T-cell (primary cell): ENCODE measurements around the gene POLRMT. TPM values are rescaled to one million over a fixed set of nuclear protein-coding genes. Genes with fewer than 3 reads are reported as not detected.

Experiments
- ATAC-seq, 4 experiments: fragments of 200-7000 bp in 3 of 4; fragments of 150-1000 bp in 1 of 4; cut with Tn5 transposase; replicated peaks in 1 of 4; 1 replicate in 3 of 4; 2 replicates in 1 of 4; pipeline ENCODE4 v1.10.0; 2021; ENCODE audit warnings: moderate library complexity in 3 of 4, mild to moderate bottlenecking in 2 of 4, moderate number of reproducible peaks in 1 of 4
- CTCF ChIA-PET, 2 donors: fragments of 300-600 bp; sonication (Branson Sonifier 250); formaldehyde crosslinking; loops; one replicate each; lab custom pipeline; 2022; ENCODE audit warnings: antibody characterized with exemption in 2 of 2; lab: Charles Lee
- POLR2A ChIA-PET, 2 donors: fragments of 300-600 bp; sonication (Branson Sonifier 250); formaldehyde crosslinking; loops; one replicate each; lab custom pipeline; 2022; ENCODE audit warnings: antibody characterized with exemption in 2 of 2; lab: Charles Lee
- DNase-seq, 35 experiments: peaks; one replicate each; pipeline versions ENCODE4 v3.0.0 to v3.0.0-alpha.2; 2013 to 2023
- H3K27ac ChIP-seq: one replicate; pipeline ENCODE4 v1.5.1; 2013; ENCODE audit warnings: low read length
- H3K27me3 ChIP-seq, 2 experiments: replicated peaks in 1 of 2; 1 replicate in 1 of 2; 2 replicates in 1 of 2; pipeline versions ENCODE4 v1.6.1 to v1.7.0; 2013; ENCODE audit warnings: low read length in 1 of 2, mixed read lengths in 1 of 2; ENCODE audit not compliant: control insufficient read depth in 2 of 2, insufficient read depth in 2 of 2; ENCODE audit errors: extremely low read depth in 1 of 2
- H3K36me3 ChIP-seq, 2 donors: 1 replicate in 1 of 2; 2 replicates in 1 of 2; pipeline versions ENCODE4 v1.6.1 to v1.7.0; 2013; ENCODE audit warnings: low read length in 1 of 2; ENCODE audit not compliant: control insufficient read depth in 2 of 2, insufficient read depth in 1 of 2; ENCODE audit errors: extremely low read depth in 1 of 2
- H3K4me1 ChIP-seq, 2 experiments: 1 replicate in 1 of 2; 2 replicates in 1 of 2; pipeline versions ENCODE4 v1.6.1 to v1.7.0; 2013; ENCODE audit warnings: low read length in 2 of 2, mixed read lengths in 1 of 2; ENCODE audit not compliant: insufficient read depth in 2 of 2, control insufficient read depth in 1 of 2; ENCODE audit errors: extremely low read depth in 1 of 2
- H3K4me3 ChIP-seq, 2 donors: 1 replicate in 1 of 2; 2 replicates in 1 of 2; pipeline versions ENCODE4 v1.5.1 to v1.7.0; 2013; ENCODE audit warnings: mild to moderate bottlenecking in 2 of 2, low read length in 1 of 2, moderate library complexity in 1 of 2; ENCODE audit not compliant: control insufficient read depth in 1 of 2; ENCODE audit errors: extremely low read depth in 1 of 2
- H3K9me3 ChIP-seq: 2 replicates; pipeline ENCODE4 v1.7.0; 2013
- H3K27ac Mint-ChIP-seq, 2 donors: one replicate each; pipeline ENCODE4 v1.8.0; 2020 to 2021; ENCODE audit warnings: mild to moderate bottlenecking in 2 of 2, mixed read lengths in 2 of 2
- H3K27me3 Mint-ChIP-seq, 2 donors: one replicate each; pipeline ENCODE4 v1.8.0; 2021 to 2022; ENCODE audit warnings: mixed read lengths in 2 of 2
- H3K36me3 Mint-ChIP-seq: one replicate; pipeline ENCODE4 v1.8.0; 2021; ENCODE audit warnings: mixed read lengths
- H3K4me1 Mint-ChIP-seq, 3 donors: one replicate each; pipeline ENCODE4 v1.8.0; 2020 to 2022; ENCODE audit warnings: mixed read lengths in 3 of 3, mild to moderate bottlenecking in 1 of 3
- H3K4me3 Mint-ChIP-seq, 3 donors: one replicate each; pipeline ENCODE4 v1.8.0; 2020 to 2022; ENCODE audit warnings: mild to moderate bottlenecking in 3 of 3, mixed read lengths in 3 of 3, moderate library complexity in 3 of 3
- H3K9me3 Mint-ChIP-seq, 3 donors: one replicate each; pipeline ENCODE4 v1.8.0; 2020 to 2022; ENCODE audit warnings: mixed read lengths in 3 of 3
- WGBS: methylation state at CpG from one replicate; pipeline ENCODE4 v1.1.5; 2013; ENCODE audit warnings: missing lambda C conversion rate; ENCODE audit not compliant: insufficient coverage; 5-methylcytosine and 5-hydroxymethylcytosine counted together
- total RNA-seq, 35 experiments: library from RNA in 6 of 35; stranded (reverse) in 6 of 35; fragments of 120-200 nt in 1 of 35; gene quantifications; one replicate each; pipeline versions ENCODE4 v1.2.1 to v1.2.4 and lab custom pipeline; 2013 to 2026

The POLRMT gene
- total RNA-seq, 5 donors from 2014 or later (not counting 1 experiment from before 2014, with no cell fraction given) = 61.3 to 118 (median 103) TPM

DNA sequence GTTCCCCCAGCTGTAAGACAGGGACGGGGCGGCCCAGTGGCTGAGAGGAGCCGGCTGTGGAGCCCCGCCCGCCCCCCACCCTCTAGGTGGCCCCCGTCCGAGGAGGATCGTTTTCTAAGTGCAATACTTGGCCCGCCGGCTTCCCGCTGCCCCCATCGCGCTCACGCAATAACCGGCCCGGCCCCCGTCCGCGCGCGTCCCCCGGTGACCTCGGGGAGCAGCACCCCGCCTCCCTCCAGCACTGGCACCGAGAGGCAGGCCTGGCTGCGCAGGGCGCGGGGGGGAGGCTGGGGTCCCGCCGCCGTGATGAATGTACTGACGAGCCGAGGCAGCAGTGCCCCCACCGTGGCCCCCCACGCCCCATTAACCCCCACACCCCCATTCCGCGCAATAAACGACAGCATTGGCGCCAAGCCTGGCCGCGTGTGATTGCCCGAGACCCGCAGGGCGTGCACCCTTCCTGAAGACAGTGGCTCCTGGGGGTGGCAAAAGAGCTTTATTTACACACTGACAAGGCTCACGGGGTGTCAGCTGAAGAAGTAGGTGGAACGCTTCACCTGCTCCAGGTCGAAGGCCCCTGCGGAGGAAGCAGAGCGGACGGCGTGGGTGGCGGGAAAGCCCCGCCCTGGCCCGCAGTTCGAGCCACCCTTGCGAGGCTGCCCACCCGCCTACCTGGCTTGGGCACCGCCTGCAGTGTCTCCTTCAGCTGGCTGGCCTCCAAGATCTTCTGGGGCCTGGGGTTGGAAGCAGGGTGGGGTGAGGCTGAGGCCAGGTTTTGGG lies 16.4 kb downstream of the POLRMT start:
- H3K4me3 ChIP-seq = no peak overlapping the region
- Mint-ChIP-seq H3K4me1 (peaks cover 6 to 9% (median 9%) of the 10 kb centered on the region in 3 donors), H3K36me3 (peaks cover 14% of the 10 kb centered on the region), H3K27me3 (no peaks in the 10 kb centered on the region), H3K4me3 (no peak overlapping the region), H3K27ac (no peak overlapping the region), H3K9me3 (no peaks in the 10 kb centered on the region)
- peaks cover 5 to 32% of the 10 kb centered on the region in 2 donors for H3K36me3 ChIP-seq
- POLR2A ChIA-PET = no interaction called here
- no peak for DNase-seq
- peaks cover 0 to 2% of the 10 kb centered on the region in 2 experiments for H3K27me3 ChIP-seq
- no peak for ATAC-seq
- CTCF ChIA-PET = interaction anchor here in 1 of 2 donors (0.6 kb wide), 1 partner anchor 27 kb away, joined by 6 read pairs; the partner anchor contains the start of gene HCN2
- peaks cover 0 to 12% of the 10 kb centered on the region in 2 experiments for H3K4me1 ChIP-seq
- H3K9me3 ChIP-seq = no peaks in the 10 kb centered on the region
- H3K27ac ChIP-seq = no peak overlapping the region
- 93% methylated on average over 24 of the region's 58 CpGs for WGBS

DNA sequence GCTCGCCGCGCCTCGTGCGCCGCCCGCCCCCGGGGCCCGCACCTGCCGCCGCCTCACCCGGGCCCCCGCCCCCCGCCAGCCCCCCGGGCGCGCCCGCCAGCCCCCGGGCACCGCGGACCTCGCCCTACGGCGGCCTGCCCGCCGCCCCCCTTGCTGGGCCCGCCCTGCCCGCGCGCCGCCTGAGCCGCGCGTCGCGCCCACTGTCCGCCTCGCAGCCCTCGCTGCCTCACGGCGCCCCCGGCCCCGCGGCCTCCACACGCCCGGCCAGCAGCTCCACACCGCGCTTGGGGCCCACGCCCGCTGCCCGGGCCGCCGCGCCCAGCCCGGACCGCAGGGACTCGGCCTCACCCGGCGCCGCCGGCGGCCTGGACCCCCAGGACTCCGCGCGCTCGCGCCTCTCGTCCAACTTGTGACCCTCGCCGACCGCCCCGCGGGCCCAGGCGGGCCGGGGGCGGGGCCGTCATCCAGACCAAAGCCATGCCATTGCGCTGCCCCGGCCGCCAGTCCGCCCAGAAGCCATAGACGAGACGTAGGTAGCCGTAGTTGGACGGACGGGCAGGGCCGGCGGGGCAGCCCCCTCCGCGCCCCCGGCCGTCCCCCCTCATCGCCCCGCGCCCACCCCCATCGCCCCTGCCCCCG lies 17.2 kb downstream of the POLRMT start:
- no peak for DNase-seq

DNA sequence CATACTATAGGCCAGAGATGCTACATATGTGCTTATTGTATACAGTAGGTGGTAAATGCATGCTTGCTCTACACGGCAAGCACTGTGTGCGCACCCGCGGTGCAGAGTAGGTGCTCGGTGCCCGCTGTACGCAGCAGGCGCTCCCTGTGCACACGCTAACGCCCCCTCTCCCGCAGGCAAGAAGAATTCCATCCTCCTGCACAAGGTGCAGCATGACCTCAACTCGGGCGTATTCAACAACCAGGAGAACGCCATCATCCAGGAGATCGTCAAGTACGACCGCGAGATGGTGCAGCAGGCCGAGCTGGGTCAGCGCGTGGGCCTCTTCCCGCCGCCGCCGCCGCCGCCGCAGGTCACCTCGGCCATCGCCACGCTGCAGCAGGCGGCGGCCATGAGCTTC lies 17.7 kb downstream of the POLRMT start:
- Mint-ChIP-seq H3K4me1 (peaks cover 13 to 20% (median 17%) of the 10 kb centered on the region in 3 donors), H3K4me3 (peak overlapping the region in 2 of 3 donors; percentile 19 to 68), H3K36me3 (peaks cover 14% of the 10 kb centered on the region), H3K27ac (no peak overlapping the region), H3K9me3 (no peaks in the 10 kb centered on the region), H3K27me3 (no peaks in the 10 kb centered on the region)
- POLR2A ChIA-PET = no interaction called here
- no peak overlapping the region for H3K27ac ChIP-seq
- 45% methylated on average over 29 of the region's 33 CpGs for WGBS
- H3K4me1 ChIP-seq = peaks cover 0 to 25% of the 10 kb centered on the region in 2 experiments
- no peak overlapping the region for H3K4me3 ChIP-seq
- H3K27me3 ChIP-seq = peaks cover 0 to 2% of the 10 kb centered on the region in 2 experiments
- CTCF ChIA-PET = no interaction called here
- no peaks in the 10 kb centered on the region for H3K9me3 ChIP-seq
- H3K36me3 ChIP-seq = peaks cover 2 to 27% of the 10 kb centered on the region in 2 donors
- DNase-seq = peak in 1 of 35 experiments; percentile 23
- no peak for ATAC-seq

More for the DNA sequence above, 17.2 kb downstream of the POLRMT start:
- Mint-ChIP-seq H3K4me1 (peaks cover 9 to 14% (median 13%) of the 10 kb centered on the region in 3 donors), H3K36me3 (peaks cover 14% of the 10 kb centered on the region), H3K9me3 (no peaks in the 10 kb centered on the region), H3K4me3 (no peak overlapping the region), H3K27ac (no peak overlapping the region), H3K27me3 (no peaks in the 10 kb centered on the region)
- Histone ChIP-seq H3K4me1 (peaks cover 0 to 19% of the 10 kb centered on the region in 2 experiments), H3K9me3 (no peaks in the 10 kb centered on the region), H3K27me3 (peaks cover 0 to 2% of the 10 kb centered on the region in 2 experiments), H3K36me3 (peaks cover 2 to 27% of the 10 kb centered on the region in 2 donors), H3K27ac (no peak overlapping the region), H3K4me3 (no peak overlapping the region)
- ChIA-PET POLR2A (no interaction called here), CTCF (no interaction called here)
- WGBS = 53% methylated on average over 70 of the region's 97 CpGs
- ATAC-seq = no peak

DNA sequence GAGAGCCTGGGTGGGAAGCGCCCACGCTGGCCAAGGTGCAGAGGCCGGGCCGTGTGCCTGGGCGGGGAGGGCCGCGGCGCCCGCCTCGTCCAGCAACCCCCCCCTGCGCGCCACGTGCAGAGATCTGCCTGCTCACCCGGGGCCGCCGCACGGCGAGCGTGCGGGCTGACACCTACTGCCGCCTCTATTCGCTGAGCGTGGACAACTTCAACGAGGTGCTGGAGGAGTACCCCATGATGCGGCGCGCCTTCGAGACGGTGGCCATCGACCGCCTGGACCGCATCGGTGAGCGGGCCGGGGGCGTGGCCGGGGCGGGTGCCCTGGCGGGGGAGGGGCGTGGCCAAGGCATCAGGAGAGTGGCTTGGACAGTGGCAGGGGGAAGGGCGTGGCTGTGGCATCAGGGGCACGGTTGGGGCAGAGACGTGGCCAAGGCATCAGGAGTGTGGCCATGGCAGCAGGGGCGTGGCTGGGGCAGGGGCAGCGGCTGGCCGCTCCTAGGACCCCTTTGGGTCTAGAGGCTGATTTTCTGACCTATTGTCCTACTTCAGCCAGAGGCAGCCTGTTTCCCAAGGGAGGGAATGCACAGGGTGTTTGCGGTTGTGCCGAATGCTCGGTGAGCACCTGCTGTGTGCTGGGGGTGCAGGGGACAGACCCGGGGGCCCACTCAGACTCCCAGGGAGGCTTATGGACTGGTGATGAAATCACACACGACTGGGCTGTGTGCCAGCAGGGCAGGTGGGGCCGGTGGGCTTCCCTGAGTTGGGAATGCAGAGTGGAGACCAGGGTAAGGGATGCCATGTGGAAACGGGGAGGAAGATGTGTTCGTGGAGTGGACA lies 19.4 kb downstream of the POLRMT start:
- DNase-seq (no peak), ATAC-seq (no peak)
- Mint-ChIP-seq H3K9me3 (no peaks in the 10 kb centered on the region), H3K36me3 (peaks cover 12% of the 10 kb centered on the region), H3K4me3 (no peak overlapping the region), H3K4me1 (peaks cover 19 to 25% (median 25%) of the 10 kb centered on the region in 3 donors), H3K27ac (no peak overlapping the region), H3K27me3 (no peaks in the 10 kb centered on the region)
- peaks cover 3 to 41% of the 10 kb centered on the region in 2 experiments for H3K4me1 ChIP-seq
- 86% methylated on average over 50 of the region's 54 CpGs for WGBS
- H3K9me3 ChIP-seq = no peaks in the 10 kb centered on the region
- POLR2A ChIA-PET = no interaction called here
- H3K27ac ChIP-seq = no peak overlapping the region
- H3K27me3 ChIP-seq = peaks cover 0 to 2% of the 10 kb centered on the region in 2 experiments
- peaks cover 2 to 13% of the 10 kb centered on the region in 2 donors for H3K36me3 ChIP-seq
- CTCF ChIA-PET = no interaction called here
- H3K4me3 ChIP-seq = no peak overlapping the region

DNA sequence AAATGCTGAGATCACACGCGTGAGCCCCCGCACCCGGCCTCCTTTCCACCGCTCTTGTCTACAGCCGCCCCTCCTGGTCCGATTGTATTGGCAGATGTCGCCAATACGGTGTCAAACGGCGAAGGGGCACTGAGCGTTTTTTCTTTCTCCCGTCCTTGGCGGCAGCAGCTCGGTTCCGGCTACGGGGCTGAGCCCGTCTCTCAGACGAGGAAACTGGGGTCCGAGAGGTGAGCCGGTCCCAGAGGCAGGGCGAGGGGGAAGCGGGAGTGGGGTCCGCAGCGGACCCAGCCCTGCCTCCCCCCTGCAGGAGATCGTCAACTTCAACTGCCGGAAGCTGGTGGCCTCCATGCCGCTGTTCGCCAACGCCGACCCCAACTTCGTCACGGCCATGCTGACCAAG lies 20.4 kb downstream of the POLRMT start:
- H3K27ac ChIP-seq = no peak overlapping the region
- CTCF ChIA-PET = no interaction called here
- H3K36me3 ChIP-seq = peaks cover 0 to 5% of the 10 kb centered on the region in 2 donors
- DNase-seq (no peak), ATAC-seq (no peak)
- Mint-ChIP-seq H3K4me1 (peaks cover 20 to 25% (median 25%) of the 10 kb centered on the region in 3 donors), H3K27me3 (no peaks in the 10 kb centered on the region), H3K9me3 (no peaks in the 10 kb centered on the region), H3K27ac (no peak overlapping the region), H3K36me3 (peaks cover 8% of the 10 kb centered on the region), H3K4me3 (no peak overlapping the region)
- H3K4me1 ChIP-seq = peaks cover 3 to 48% of the 10 kb centered on the region in 2 experiments
- peaks cover 0 to 2% of the 10 kb centered on the region in 2 experiments for H3K27me3 ChIP-seq
- no peaks in the 10 kb centered on the region for H3K9me3 ChIP-seq
- WGBS = 91% methylated on average over 33 of the region's 33 CpGs
- POLR2A ChIA-PET = interaction anchor here in 1 of 2 donors (0.6 kb wide), 1 partner anchor 10 kb away, joined by 5 read pairs; no protein-coding TSS in a partner anchor
- H3K4me3 ChIP-seq = no peak overlapping the region

DNA sequence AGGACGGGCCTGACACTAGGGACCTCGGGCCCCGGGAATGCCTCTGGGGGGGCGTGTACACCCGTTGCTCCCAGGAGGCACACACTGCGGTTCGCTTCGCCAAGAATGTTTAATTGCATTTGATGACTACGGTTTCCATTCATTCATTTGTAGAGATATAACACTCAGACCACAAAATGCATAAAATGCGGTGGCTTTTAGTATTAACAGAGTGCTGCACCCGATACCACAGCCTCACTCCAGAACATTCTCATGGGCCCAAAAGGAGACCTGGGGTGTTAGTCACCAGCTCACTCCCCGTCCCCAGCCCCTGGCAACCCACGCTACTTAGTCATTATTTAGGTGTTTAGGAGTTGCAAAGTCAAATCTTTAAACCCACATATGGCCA lies 21.9 kb downstream of the POLRMT start:
- CTCF ChIA-PET = no interaction called here
- peak in 19 of 35 experiments; percentile 12 to 65 (median 39) for DNase-seq
- peak; percentile 2 to 7 (median 4) for ATAC-seq

More for the DNA sequence above, 21.9 kb downstream of the POLRMT start:
- Mint-ChIP-seq H3K9me3 (no peaks in the 10 kb centered on the region), H3K4me3 (peak overlapping the region; percentile 89 to 98 (median 95)), H3K4me1 (peaks cover 20 to 25% (median 25%) of the 10 kb centered on the region in 3 donors), H3K27ac (peak overlapping the region; percentile 93 to 98), H3K27me3 (no peaks in the 10 kb centered on the region), H3K36me3 (peaks cover 8% of the 10 kb centered on the region)
- POLR2A ChIA-PET = no interaction called here
- Histone ChIP-seq H3K9me3 (no peaks in the 10 kb centered on the region), H3K36me3 (no peaks in the 10 kb centered on the region), H3K4me3 (peak overlapping the region in 1 of 2 donors; percentile 72), H3K4me1 (peaks cover 3 to 48% of the 10 kb centered on the region in 2 experiments), H3K27me3 (peaks cover 0 to 2% of the 10 kb centered on the region in 2 experiments), H3K27ac (peak overlapping the region; percentile 59)
- WGBS = 0% methylated on average over 1 of the region's 13 CpGs
